ENCODE measurements around the gene EGFR.

EGFR gene

DNA sequence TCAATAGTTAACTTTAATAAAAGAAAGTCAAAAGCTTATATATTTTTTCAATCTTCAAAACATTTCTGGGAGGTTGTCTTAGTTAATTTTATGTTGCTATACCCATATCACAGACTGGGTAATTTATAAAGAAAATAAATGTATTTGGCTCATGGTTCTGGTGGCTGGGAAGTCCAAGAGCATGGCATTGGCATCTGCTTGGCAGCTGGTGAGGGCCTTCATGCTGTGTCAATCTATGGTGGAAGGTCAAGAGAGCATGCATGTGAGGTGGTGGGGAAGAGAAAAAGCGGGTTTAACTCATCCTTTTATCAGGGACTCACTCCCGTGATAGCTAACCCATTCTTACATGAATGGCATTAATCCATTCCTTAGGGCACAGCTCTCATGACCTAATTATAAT is 119.8 kb downstream of the EGFR start:
- no peaks in the 10 kb centered on the region for H3K4me1 ChIP-seq (ENCODE audit: insufficient read depth, low read length, poor library complexity, severe bottlenecking)
- H3K36me3 ChIP-seq (ENCODE audit: insufficient read depth, low read length): no peaks in the 10 kb centered on the region
- no peak overlapping the region for H3K9ac ChIP-seq (ENCODE audit: low read depth, low read length, poor library complexity, severe bottlenecking)
- no peak overlapping the region for H3K4me2 ChIP-seq (ENCODE audit: low read depth, low read length, poor library complexity, severe bottlenecking)
- no peaks in the 10 kb centered on the region for H3K9me2 ChIP-seq (replicated peaks; ENCODE audit: low read depth, low read length)
- no peaks in the 10 kb centered on the region for H3K27me3 ChIP-seq (ENCODE audit: insufficient read depth, low read length, poor library complexity, severe bottlenecking)
- no peak overlapping the region for H3K4me3 ChIP-seq (ENCODE audit: low read length, poor library complexity, severe bottlenecking)
- H2AFZ ChIP-seq (ENCODE audit: low read length): no peak overlapping the region
- H4K20me1 ChIP-seq (ENCODE audit: insufficient read depth, low read length, poor library complexity, severe bottlenecking): no peaks in the 10 kb centered on the region
- no peaks in the 10 kb centered on the region for H3F3A ChIP-seq (ENCODE audit: low read depth)
- TF ChIP-seq EZH2phosphoT487 (IDR thresholded peaks at IDR 0.05; ENCODE audit: borderline replicate concordance): no peak
- no peak for TF ChIP-seq CTCF (conservative IDR thresholded peaks at IDR 0.05; ENCODE audit: low read length)
- H3K9me3 ChIP-seq (ENCODE audit: insufficient read depth, low read depth, low read length): no peaks in the 10 kb centered on the region
- no peaks in the 10 kb centered on the region for H3K79me2 ChIP-seq (ENCODE audit: insufficient read depth, low read length)

DNA sequence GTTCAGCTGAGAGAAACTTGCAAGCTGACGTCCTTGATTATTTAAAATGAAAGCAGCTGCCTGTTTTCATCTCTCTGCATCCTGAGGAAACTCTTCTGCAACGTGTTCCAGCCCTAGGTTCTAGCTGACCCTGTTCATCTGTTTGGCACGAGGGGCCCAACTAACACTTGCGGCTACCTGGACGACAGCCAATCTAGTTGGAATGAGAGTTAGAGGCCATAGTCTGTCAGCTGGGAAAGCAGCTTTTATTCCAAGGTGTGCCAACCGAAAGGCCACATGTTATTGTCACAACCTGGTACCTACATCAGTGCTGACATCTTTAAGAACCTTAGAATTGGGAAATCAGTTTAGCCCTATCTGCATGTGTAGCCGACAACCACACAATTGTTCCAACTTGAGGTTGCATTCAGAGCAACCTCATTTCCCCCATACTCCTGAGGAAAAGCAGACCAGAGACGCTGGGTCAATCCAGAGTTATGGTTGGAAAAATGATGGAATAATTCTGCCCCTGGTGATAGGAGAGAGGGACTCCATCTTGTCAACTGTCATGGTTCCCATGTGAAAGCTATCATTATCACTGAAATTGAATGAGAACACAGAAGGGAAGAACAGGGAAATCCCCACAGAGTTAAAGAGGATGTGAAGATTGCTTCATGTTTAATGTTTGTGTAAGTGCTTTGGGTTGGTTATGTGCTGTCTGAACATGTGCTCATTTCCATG is 121.6 kb downstream of the EGFR start:
- H3K9me3 ChIP-seq (ENCODE audit: insufficient read depth, low read depth, low read length): no peaks in the 10 kb centered on the region
- H3K9me2 ChIP-seq (replicated peaks; ENCODE audit: low read depth, low read length): no peaks in the 10 kb centered on the region
- H3K36me3 ChIP-seq (ENCODE audit: insufficient read depth, low read length): no peaks in the 10 kb centered on the region
- H3K9ac ChIP-seq (ENCODE audit: low read depth, low read length, poor library complexity, severe bottlenecking): no peak overlapping the region
- no peaks in the 10 kb centered on the region for H3K27me3 ChIP-seq (ENCODE audit: insufficient read depth, low read length, poor library complexity, severe bottlenecking)
- H2AFZ ChIP-seq (ENCODE audit: low read length): no peak overlapping the region
- H3K4me3 ChIP-seq (ENCODE audit: low read length, poor library complexity, severe bottlenecking): no peak overlapping the region
- no peak for TF ChIP-seq EZH2phosphoT487 (IDR thresholded peaks at IDR 0.05; ENCODE audit: borderline replicate concordance)
- no peak for TF ChIP-seq CTCF (conservative IDR thresholded peaks at IDR 0.05; ENCODE audit: low read length)
- no peaks in the 10 kb centered on the region for H3K79me2 ChIP-seq (ENCODE audit: insufficient read depth, low read length)
- no peaks in the 10 kb centered on the region for H3F3A ChIP-seq (ENCODE audit: low read depth)
- H3K4me1 ChIP-seq (ENCODE audit: insufficient read depth, low read length, poor library complexity, severe bottlenecking): no peaks in the 10 kb centered on the region
- no peak overlapping the region for H3K4me2 ChIP-seq (ENCODE audit: low read depth, low read length, poor library complexity, severe bottlenecking)
- H4K20me1 ChIP-seq (ENCODE audit: insufficient read depth, low read length, poor library complexity, severe bottlenecking): no peaks in the 10 kb centered on the region

DNA sequence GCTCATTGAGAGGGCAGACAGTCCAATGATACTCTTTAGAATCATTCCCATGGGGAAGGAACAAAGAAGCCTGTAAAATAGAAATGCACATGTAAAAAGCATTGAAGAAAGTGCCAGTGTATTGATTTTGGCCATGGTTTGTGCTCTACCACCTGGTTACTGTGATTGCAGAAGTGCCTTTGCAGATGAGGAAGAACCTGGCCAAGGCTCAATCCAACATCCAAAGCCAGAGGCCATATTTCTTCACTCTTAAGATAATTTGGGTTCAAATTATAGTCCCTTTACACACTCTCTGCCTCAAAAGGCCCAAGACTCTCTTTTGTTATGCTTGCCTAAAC is 122.1 kb downstream of the EGFR start:
- H3K36me3 ChIP-seq (ENCODE audit: insufficient read depth, low read length): no peaks in the 10 kb centered on the region
- no peak overlapping the region for H3K4me2 ChIP-seq (ENCODE audit: low read depth, low read length, poor library complexity, severe bottlenecking)
- no peaks in the 10 kb centered on the region for H3F3A ChIP-seq (ENCODE audit: low read depth)
- no peaks in the 10 kb centered on the region for H3K4me1 ChIP-seq (ENCODE audit: insufficient read depth, low read length, poor library complexity, severe bottlenecking)
- no peaks in the 10 kb centered on the region for H3K79me2 ChIP-seq (ENCODE audit: insufficient read depth, low read length)
- no peak overlapping the region for H2AFZ ChIP-seq (ENCODE audit: low read length)
- no peaks in the 10 kb centered on the region for H3K9me2 ChIP-seq (replicated peaks; ENCODE audit: low read depth, low read length)
- no peaks in the 10 kb centered on the region for H3K9me3 ChIP-seq (ENCODE audit: insufficient read depth, low read depth, low read length)
- H3K27me3 ChIP-seq (ENCODE audit: insufficient read depth, low read length, poor library complexity, severe bottlenecking): no peaks in the 10 kb centered on the region
- H3K4me3 ChIP-seq (ENCODE audit: low read length, poor library complexity, severe bottlenecking): no peak overlapping the region
- H4K20me1 ChIP-seq (ENCODE audit: insufficient read depth, low read length, poor library complexity, severe bottlenecking): no peaks in the 10 kb centered on the region
- TF ChIP-seq EZH2phosphoT487 (IDR thresholded peaks at IDR 0.05; ENCODE audit: borderline replicate concordance) (no peak), CTCF (conservative IDR thresholded peaks at IDR 0.05; ENCODE audit: low read length) (no peak)
- no peak overlapping the region for H3K9ac ChIP-seq (ENCODE audit: low read depth, low read length, poor library complexity, severe bottlenecking)

Data from Loucy (cell line).